Hepatocyte (in vitro differentiated cells): ENCODE measurements around the gene MRPS31. TPM values are rescaled to one million over a fixed set of nuclear protein-coding genes. Genes with fewer than 3 reads are reported as not detected.

Experiments
- DNase-seq: peaks from one replicate; pipeline ENCODE4 v3.0.0-alpha.2; 2016; ENCODE audit warnings: low spot score
- H2AFZ ChIP-seq: fragments of 200-600 bp; sonication (generic); 2 replicates; pipeline ENCODE4 v1.6.0; 2016; ENCODE audit warnings: antibody characterized with exemption, mild to moderate bottlenecking
- H3K27ac ChIP-seq: fragments of 200-600 bp; sonication (generic); 2 replicates; pipeline ENCODE4 v1.5.1; 2016; ENCODE audit warnings: mild to moderate bottlenecking
- H3K27me3 ChIP-seq: fragments of 200-600 bp; sonication (generic); 2 replicates; pipeline ENCODE4 v1.6.1; 2016
- H3K36me3 ChIP-seq: fragments of 200-600 bp; sonication (generic); replicated peaks from 2 replicates; pipeline ENCODE4 v1.5.1; 2016; ENCODE audit warnings: low read depth; ENCODE audit not compliant: insufficient read depth
- H3K4me1 ChIP-seq: fragments of 200-600 bp; sonication (generic); 2 replicates; pipeline ENCODE4 v1.5.1; 2016; ENCODE audit warnings: mild to moderate bottlenecking, moderate library complexity; ENCODE audit not compliant: insufficient read depth
- H3K4me2 ChIP-seq: fragments of 200-600 bp; sonication (generic); 2 replicates; pipeline ENCODE4 v1.6.0; 2016
- H3K4me3 ChIP-seq: fragments of 200-600 bp; sonication (generic); 2 replicates; pipeline ENCODE4 v1.5.1; 2016; ENCODE audit warnings: mild to moderate bottlenecking
- H3K79me2 ChIP-seq: fragments of 200-600 bp; sonication (generic); 2 replicates; pipeline ENCODE4 v1.6.0; 2017; ENCODE audit warnings: mild to moderate bottlenecking
- H3K9me2 ChIP-seq: fragments of 200-600 bp; sonication (generic); replicated peaks from 2 replicates; pipeline ENCODE4 v1.6.0; 2017; ENCODE audit warnings: mild to moderate bottlenecking; ENCODE audit not compliant: insufficient read depth
- H3K9me3 ChIP-seq: fragments of 200-600 bp; sonication (generic); 2 replicates; pipeline ENCODE4 v1.5.1; 2016; ENCODE audit warnings: low read depth, mild to moderate bottlenecking
- H4K20me1 ChIP-seq: fragments of 200-600 bp; sonication (generic); 2 replicates; pipeline ENCODE4 v1.6.0; 2016; ENCODE audit warnings: mild to moderate bottlenecking; ENCODE audit not compliant: insufficient read depth, poor library complexity, severe bottlenecking
- EZH2 ChIP-seq: fragments of 200-600 bp; sonication (generic); IDR thresholded peaks from 2 replicates; pipeline ENCODE4 v1.6.1; 2016; ENCODE audit warnings: antibody characterized with exemption, mild to moderate bottlenecking, borderline replicate concordance
- EZH2phosphoT487 ChIP-seq: fragments of 200-600 bp; sonication (generic); IDR thresholded peaks from one replicate; pipeline ENCODE4 v1.6.1; 2018; ENCODE audit warnings: antibody characterized with exemption, mild to moderate bottlenecking, low read depth, moderate library complexity; ENCODE audit not compliant: unreplicated experiment, severe bottlenecking
- WGBS: methylation state at CpG from one replicate; pipeline ENCODE4 v1.1.6; 2016; ENCODE audit warnings: low lambda C conversion rate; ENCODE audit errors: missing lambda C conversion rate; 5-methylcytosine and 5-hydroxymethylcytosine counted together
- polyA plus RNA-seq: library from polyadenylated mRNA; unstranded; fragments of >200 nt; fragmentation: Nextera tagmentation; extraction: Ambion mirVana; gene quantifications from 2 replicates; pipeline ENCODE4 v1.2.1, GENCODE V29; 2016
- total RNA-seq: library from RNA; depleted of rRNA; stranded (reverse); fragments of >200 nt; gene quantifications from 2 replicates; pipeline ENCODE4 v1.2.3, GENCODE V29; 2014
- TF ChIP-seq, protein P1 (sequence below): fragments of 200-600 bp; sonication (generic); IDR thresholded peaks from 2 replicates; pipeline ENCODE4 v1.5.1; 2016; ENCODE audit warnings: antibody characterized with exemption, mild to moderate bottlenecking; ENCODE audit not compliant: poor library complexity

The MRPS31 gene
- total and polyA plus RNA-seq, 2 experiments from 2014 or later, result 27.7 to 34.6 TPM

DNA sequence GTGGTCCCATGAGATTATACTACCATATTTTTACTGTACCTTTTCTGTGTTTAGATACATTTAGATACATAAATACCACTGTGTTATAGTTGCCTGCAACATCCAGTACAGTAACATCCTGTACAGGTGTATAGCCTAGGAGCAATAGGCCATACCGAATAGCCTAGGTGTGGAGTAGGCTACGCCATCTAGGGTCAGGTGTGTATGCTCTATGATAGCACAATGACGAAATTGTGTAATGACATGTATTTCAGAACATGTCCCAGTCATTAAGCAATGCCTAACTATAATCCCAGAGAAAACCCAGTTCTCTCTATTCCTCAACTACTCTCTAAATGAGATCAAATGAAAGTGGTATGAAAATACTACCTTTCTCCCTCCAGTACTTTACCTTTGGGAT is 22.3 kb upstream of the MRPS31 start:
- TF ChIP-seq EZH2, result no peak
- TF ChIP-seq, protein P1, sequence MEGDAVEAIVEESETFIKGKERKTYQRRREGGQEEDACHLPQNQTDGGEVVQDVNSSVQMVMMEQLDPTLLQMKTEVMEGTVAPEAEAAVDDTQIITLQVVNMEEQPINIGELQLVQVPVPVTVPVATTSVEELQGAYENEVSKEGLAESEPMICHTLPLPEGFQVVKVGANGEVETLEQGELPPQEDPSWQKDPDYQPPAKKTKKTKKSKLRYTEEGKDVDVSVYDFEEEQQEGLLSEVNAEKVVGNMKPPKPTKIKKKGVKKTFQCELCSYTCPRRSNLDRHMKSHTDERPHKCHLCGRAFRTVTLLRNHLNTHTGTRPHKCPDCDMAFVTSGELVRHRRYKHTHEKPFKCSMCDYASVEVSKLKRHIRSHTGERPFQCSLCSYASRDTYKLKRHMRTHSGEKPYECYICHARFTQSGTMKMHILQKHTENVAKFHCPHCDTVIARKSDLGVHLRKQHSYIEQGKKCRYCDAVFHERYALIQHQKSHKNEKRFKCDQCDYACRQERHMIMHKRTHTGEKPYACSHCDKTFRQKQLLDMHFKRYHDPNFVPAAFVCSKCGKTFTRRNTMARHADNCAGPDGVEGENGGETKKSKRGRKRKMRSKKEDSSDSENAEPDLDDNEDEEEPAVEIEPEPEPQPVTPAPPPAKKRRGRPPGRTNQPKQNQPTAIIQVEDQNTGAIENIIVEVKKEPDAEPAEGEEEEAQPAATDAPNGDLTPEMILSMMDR, result no peak
- TF ChIP-seq EZH2phosphoT487, result no peak
- no peak overlapping the region for H2AFZ ChIP-seq
- no peaks in the 10 kb centered on the region for H4K20me1 ChIP-seq
- peaks cover 27% of the 10 kb centered on the region for H3K79me2 ChIP-seq
- DNase-seq, result no peak
- peaks cover 7% of the 10 kb centered on the region for H3K4me1 ChIP-seq
- no peak overlapping the region for H3K4me3 ChIP-seq
- no peaks in the 10 kb centered on the region for H3K9me2 ChIP-seq
- H3K27me3 ChIP-seq, result no peaks in the 10 kb centered on the region
- no peaks in the 10 kb centered on the region for H3K9me3 ChIP-seq
- no peak overlapping the region for H3K4me2 ChIP-seq
- 80% methylated on average over 3 of the region's 3 CpGs for WGBS
- H3K36me3 ChIP-seq, result no peaks in the 10 kb centered on the region
- no peak overlapping the region for H3K27ac ChIP-seq

DNA sequence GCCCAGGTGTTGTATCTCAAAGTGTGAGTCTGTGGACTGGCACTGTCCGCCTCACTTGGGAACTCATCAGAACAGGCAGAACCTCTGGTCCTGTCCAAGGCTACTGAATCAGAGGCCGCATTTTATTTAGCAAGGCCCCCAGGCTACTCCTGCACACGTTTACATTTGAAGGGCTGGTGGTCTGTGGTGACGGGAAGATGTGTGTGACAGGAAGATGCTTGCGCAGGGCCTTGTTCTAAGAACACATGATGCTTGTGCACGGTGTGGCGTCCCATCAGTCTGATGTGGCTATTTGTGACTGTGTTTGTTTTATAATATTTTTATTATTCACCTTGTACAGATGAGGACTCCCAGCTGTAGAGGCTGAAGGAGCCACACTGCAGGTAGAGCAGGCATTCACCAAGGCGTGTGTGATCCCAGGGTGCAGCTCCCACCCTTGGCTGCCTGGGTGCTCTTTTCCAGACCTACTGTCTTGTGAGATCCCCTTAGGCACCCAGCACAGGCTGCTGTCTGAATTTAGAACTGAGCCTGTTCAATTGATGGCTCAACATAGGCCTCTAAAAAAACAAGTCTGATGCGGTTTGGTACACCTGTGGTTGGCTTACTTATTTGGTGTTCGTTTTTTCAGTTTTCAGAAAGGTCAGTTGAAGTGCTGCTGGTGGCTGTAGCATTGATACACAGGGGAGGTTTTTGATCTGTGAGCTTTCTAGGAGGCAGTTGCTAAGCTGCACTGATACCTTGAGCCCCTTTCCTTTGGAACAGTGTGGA is 21.5 kb upstream of the MRPS31 start:
- no peaks in the 10 kb centered on the region for H3K9me2 ChIP-seq
- peaks cover 25% of the 10 kb centered on the region for H3K79me2 ChIP-seq
- no peak overlapping the region for H3K27ac ChIP-seq
- H3K36me3 ChIP-seq, result no peaks in the 10 kb centered on the region
- 96% methylated on average over 10 of the region's 10 CpGs for WGBS
- no peaks in the 10 kb centered on the region for H3K9me3 ChIP-seq
- H3K4me1 ChIP-seq, result peaks cover 7% of the 10 kb centered on the region
- H3K27me3 ChIP-seq, result no peaks in the 10 kb centered on the region
- no peak overlapping the region for H3K4me2 ChIP-seq
- H3K4me3 ChIP-seq, result no peak overlapping the region
- no peaks in the 10 kb centered on the region for H4K20me1 ChIP-seq
- H2AFZ ChIP-seq, result no peak overlapping the region
- TF ChIP-seq EZH2 (no peak), EZH2phosphoT487 (no peak)
- TF ChIP-seq, protein P1, result no peak
- no peak for DNase-seq

DNA sequence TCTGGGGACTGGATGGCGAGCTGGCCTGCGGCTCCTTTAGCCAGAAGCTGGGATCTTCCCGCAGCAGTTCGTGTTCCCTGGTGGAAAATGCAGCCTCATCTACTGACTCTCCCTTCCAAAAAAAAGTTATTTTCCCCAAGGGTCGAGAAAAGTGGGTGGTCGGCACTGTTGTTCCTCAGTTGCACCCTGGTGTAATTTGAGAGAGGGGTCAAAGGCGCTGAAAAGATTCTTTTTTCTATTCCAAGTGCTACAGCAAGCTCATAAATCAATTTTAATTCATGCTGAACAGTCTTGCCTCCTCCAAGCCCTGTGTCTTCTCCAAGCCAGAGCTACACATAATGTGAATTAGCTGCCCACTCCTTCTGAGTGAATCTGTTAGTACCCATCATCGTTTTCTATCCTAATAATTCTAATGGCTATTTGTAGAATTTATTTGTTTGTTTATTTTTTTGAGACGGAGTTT is 19.2 kb upstream of the MRPS31 start:
- H3K36me3 ChIP-seq, result no peaks in the 10 kb centered on the region
- no peaks in the 10 kb centered on the region for H3K9me3 ChIP-seq
- TF ChIP-seq EZH2 (no peak), EZH2phosphoT487 (no peak)
- TF ChIP-seq, protein P1, result no peak
- H3K4me3 ChIP-seq, result peak overlapping the region; percentile 84
- no peaks in the 10 kb centered on the region for H3K27me3 ChIP-seq
- H3K9me2 ChIP-seq, result no peaks in the 10 kb centered on the region
- no peak for DNase-seq
- H3K79me2 ChIP-seq, result peaks cover 24% of the 10 kb centered on the region
- H4K20me1 ChIP-seq, result no peaks in the 10 kb centered on the region
- H3K27ac ChIP-seq, result peak overlapping the region; percentile 97
- H2AFZ ChIP-seq, result peak overlapping the region; percentile 96
- peak overlapping the region; percentile 85 for H3K4me2 ChIP-seq
- 15% methylated on average over 9 of the region's 9 CpGs for WGBS
- peaks cover 7% of the 10 kb centered on the region for H3K4me1 ChIP-seq
